ENCODE measurements around the gene KLHL17. TPM values are rescaled to one million over a fixed set of nuclear protein-coding genes. Genes with fewer than 3 reads are reported as not detected.
A peak's percentile ranks its signal among the peaks of the same experiment; 100 is the strongest.

KLHL17 gene
- total and polyA plus RNA-seq, 9 of the 15 experiments (the other 6 are each of a cell fraction or from before 2014, with no cell fraction given) = 0.14 to 84.8 (median 13.0) TPM

DNA sequence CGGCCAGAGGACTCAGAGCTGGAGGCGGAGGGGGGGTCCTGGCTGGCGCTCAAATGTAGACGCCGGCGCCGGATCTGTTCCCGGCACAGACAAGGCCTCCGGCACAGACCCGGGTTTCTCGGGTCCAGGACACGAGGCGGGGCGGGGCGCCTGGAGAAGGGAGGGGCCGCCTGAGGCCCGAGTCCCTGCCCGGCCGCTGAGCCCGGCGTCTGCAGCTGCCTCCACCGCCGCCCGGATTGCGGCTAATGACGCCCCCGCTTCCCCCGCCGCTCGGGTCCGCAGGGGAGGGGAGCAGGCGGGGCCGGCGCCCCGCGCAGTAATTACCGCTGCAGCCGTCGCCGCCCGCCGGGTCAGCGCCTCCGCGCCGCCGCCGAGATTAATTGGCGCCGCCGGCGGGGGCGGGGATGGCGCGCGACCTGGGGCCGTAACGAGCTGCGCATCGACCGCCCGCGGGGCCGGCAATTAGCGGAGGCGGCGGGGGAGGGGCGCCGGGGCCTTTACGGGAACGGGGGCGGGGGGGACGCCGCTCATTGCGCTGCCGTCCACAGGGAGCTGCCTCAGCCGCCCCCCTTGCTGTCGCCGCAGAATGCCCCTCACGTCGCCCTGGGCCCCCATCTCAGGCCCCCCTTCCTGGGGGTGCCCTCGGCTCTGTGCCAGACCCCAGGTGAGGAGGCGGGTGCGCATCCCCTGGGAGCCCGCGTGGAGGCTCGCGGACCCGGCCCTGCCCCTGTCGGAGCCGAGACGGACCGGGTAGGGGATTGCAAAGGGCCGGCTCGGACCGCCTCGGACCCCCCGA, 18.6 kb upstream of the KLHL17 start (continued):
- TF ChIP-seq PHF21A (IDR thresholded peaks at IDR 0.05; ENCODE audit: borderline replicate concordance, low read depth) (0 out of 2 replicates have a peak, but pooled peaks have one; percentile 22), MYBL2 (IDR thresholded peaks at IDR 0.05; ENCODE audit: low read depth) (no peak), MYBL2 (CRISPR knock-in tag; IDR thresholded peaks at IDR 0.05; ENCODE audit: borderline replicate concordance) (no peak), ZNF212 (CRISPR knock-in tag; IDR thresholded peaks at IDR 0.05) (no peak), ZKSCAN8 (CRISPR knock-in tag; IDR thresholded peaks at IDR 0.05) (no peak), RFX7 (CRISPR knock-in tag; IDR thresholded peaks at IDR 0.05) (no peak)
- TF ChIP-seq, protein P1, sequence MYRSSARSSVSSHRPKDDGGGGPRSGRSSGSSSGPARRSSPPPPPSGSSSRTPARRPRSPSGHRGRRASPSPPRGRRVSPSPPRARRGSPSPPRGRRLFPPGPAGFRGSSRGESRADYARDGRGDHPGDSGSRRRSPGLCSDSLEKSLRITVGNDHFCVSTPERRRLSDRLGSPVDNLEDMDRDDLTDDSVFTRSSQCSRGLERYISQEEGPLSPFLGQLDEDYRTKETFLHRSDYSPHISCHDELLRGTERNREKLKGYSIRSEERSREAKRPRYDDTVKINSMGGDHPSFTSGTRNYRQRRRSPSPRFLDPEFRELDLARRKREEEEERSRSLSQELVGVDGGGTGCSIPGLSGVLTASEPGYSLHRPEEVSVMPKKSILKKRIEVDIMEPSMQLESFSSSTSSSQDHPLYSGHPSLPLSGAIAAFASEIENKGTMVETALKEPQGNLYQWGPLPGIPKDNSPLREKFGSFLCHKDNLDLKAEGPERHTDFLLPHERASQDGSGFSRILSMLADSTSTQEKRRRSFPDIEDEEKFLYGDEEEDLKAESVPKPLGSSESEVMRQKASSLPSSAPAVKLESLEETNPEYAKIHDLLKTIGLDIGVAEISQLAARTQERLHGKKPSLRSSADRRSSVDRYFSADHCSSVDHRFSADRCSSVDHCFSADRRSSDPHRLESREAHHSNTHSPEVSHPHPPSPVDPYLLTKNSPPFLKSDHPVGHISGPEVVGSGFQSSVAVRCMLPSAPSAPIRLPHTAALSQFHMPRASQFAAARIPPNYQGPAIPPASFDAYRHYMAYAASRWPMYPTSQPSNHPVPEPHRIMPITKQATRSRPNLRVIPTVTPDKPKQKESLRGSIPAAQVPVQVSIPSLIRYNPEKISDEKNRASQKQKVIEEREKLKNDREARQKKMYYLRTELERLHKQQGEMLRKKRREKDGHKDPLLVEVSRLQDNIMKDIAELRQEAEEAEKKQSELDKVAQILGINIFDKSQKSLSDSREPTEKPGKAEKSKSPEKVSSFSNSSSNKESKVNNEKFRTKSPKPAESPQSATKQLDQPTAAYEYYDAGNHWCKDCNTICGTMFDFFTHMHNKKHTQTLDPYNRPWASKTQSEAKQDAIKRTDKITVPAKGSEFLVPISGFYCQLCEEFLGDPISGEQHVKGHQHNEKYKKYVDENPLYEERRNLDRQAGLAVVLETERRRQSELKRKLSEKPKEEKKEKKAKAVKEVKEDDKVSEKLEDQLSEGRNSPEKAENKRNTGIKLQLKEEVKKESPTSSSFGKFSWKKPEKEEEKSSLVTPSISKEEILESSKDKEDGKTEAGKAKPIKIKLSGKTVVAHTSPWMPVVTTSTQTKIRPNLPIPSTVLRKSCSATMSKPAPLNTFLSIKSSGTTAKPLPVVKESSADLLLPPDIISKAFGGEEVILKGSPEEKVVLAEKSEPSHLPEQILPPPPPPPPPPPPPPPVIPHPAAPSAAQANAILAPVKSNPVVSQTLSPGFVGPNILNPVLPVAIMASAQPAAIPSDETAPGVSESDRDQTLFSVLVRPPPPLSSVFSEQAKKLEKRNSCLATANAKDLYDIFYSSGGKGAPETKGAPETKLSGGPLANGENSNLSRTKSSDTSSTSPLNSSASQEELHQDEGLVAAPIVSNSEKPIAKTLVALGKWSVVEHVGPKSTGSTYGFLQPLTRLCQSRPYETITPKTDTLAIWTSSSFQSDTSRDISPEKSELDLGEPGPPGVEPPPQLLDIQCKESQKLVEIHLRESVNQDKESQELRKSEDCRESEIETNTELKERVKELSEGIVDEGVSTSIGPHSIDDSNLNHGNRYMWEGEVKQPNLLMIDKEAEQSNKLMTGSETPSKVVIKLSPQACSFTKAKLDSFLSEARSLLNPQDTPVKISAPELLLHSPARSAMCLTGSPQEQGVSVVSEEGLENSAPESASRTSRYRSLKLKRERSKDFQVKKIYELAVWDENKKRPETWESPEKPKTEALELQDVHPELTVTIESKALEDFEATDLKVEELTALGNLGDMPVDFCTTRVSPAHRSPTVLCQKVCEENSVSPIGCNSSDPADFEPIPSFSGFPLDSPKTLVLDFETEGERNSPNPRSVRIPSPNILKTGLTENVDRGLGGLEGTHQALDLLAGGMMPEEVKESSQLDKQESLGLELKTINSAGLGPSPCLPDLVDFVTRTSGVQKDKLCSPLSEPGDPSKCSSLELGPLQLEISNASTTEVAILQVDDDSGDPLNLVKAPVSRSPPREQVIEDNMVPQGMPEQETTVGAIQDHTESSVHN (IDR thresholded peaks at IDR 0.05; ENCODE audit: borderline replicate concordance in 1 of 2, low read depth in 1 of 2) = no peak
- TF ChIP-seq, protein P2, sequence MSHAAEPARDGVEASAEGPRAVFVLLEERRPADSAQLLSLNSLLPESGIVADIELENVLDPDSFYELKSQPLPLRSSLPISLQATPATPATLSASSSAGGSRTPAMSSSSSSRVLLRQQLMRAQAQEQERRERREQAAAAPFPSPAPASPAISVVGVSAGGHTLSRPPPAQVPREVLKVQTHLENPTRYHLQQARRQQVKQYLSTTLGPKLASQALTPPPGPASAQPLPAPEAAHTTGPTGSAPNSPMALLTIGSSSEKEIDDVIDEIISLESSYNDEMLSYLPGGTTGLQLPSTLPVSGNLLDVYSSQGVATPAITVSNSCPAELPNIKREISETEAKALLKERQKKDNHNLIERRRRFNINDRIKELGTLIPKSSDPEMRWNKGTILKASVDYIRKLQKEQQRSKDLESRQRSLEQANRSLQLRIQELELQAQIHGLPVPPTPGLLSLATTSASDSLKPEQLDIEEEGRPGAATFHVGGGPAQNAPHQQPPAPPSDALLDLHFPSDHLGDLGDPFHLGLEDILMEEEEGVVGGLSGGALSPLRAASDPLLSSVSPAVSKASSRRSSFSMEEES (CRISPR knock-in tag; IDR thresholded peaks at IDR 0.05) = no peak
- TF ChIP-seq, protein P3, sequence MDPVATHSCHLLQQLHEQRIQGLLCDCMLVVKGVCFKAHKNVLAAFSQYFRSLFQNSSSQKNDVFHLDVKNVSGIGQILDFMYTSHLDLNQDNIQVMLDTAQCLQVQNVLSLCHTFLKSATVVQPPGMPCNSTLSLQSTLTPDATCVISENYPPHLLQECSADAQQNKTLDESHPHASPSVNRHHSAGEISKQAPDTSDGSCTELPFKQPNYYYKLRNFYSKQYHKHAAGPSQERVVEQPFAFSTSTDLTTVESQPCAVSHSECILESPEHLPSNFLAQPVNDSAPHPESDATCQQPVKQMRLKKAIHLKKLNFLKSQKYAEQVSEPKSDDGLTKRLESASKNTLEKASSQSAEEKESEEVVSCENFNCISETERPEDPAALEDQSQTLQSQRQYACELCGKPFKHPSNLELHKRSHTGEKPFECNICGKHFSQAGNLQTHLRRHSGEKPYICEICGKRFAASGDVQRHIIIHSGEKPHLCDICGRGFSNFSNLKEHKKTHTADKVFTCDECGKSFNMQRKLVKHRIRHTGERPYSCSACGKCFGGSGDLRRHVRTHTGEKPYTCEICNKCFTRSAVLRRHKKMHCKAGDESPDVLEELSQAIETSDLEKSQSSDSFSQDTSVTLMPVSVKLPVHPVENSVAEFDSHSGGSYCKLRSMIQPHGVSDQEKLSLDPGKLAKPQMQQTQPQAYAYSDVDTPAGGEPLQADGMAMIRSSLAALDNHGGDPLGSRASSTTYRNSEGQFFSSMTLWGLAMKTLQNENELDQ (CRISPR knock-in tag; IDR thresholded peaks at IDR 0.05; ENCODE audit: borderline replicate concordance) = no peak
- TF ChIP-seq, protein P4, sequence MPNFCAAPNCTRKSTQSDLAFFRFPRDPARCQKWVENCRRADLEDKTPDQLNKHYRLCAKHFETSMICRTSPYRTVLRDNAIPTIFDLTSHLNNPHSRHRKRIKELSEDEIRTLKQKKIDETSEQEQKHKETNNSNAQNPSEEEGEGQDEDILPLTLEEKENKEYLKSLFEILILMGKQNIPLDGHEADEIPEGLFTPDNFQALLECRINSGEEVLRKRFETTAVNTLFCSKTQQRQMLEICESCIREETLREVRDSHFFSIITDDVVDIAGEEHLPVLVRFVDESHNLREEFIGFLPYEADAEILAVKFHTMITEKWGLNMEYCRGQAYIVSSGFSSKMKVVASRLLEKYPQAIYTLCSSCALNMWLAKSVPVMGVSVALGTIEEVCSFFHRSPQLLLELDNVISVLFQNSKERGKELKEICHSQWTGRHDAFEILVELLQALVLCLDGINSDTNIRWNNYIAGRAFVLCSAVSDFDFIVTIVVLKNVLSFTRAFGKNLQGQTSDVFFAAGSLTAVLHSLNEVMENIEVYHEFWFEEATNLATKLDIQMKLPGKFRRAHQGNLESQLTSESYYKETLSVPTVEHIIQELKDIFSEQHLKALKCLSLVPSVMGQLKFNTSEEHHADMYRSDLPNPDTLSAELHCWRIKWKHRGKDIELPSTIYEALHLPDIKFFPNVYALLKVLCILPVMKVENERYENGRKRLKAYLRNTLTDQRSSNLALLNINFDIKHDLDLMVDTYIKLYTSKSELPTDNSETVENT (CRISPR knock-in tag; IDR thresholded peaks at IDR 0.05) = no peak
